MM.1S (cell line): ENCODE results near the gene TMEM9.

Experiments used
- DNase-seq: peaks from one replicate; pipeline ENCODE4 v3.0.0-alpha.2; 2015
- H2AFZ ChIP-seq: fragments of 300-600 bp; sonication (generic); 2 replicates; pipeline ENCODE4 v1.6.0; 2016; ENCODE audit warnings: antibody characterized with exemption, low read length
- H3F3A ChIP-seq: fragments of 300-600 bp; sonication (generic); 2 replicates; pipeline ENCODE4 v1.6.1; 2016; ENCODE audit warnings: mild to moderate bottlenecking, antibody characterized with exemption, low read length, moderate library complexity, mixed read lengths; ENCODE audit not compliant: insufficient read depth
- H3K27ac ChIP-seq: fragments of 300-600 bp; sonication (generic); 2 replicates; pipeline ENCODE4 v1.5.1; 2016; ENCODE audit warnings: mild to moderate bottlenecking, low read length
- H3K27me3 ChIP-seq: fragments of 300-600 bp; sonication (generic); replicated peaks from 2 replicates; pipeline ENCODE4 v1.6.0; 2016; ENCODE audit warnings: low read length; ENCODE audit not compliant: insufficient read depth
- H3K36me3 ChIP-seq: fragments of 300-600 bp; sonication (generic); replicated peaks from 2 replicates; pipeline ENCODE4 v1.6.1; 2016; ENCODE audit warnings: mild to moderate bottlenecking, low read length, mixed read lengths; ENCODE audit not compliant: insufficient read depth
- H3K4me1 ChIP-seq: fragments of 300-600 bp; sonication (generic); 2 replicates; pipeline ENCODE4 v1.6.1; 2016; ENCODE audit warnings: low read length, mixed read lengths
- H3K4me2 ChIP-seq: fragments of 300-600 bp; sonication (generic); 2 replicates; pipeline ENCODE4 v1.6.0; 2016; ENCODE audit warnings: low read depth, low read length
- H3K4me3 ChIP-seq: fragments of 300-600 bp; sonication (generic); 2 replicates; pipeline ENCODE4 v1.5.1; 2016; ENCODE audit warnings: low read length, mixed read lengths
- H3K79me2 ChIP-seq: fragments of 300-600 bp; sonication (generic); 2 replicates; pipeline ENCODE4 v1.6.1; 2016; ENCODE audit warnings: mixed run types, low read length, mixed read lengths
- H3K9ac ChIP-seq: fragments of 300-600 bp; sonication (generic); 2 replicates; pipeline ENCODE4 v1.6.1; 2016; ENCODE audit warnings: low read length, mixed read lengths
- H3K9me2 ChIP-seq: fragments of 300-600 bp; sonication (generic); replicated peaks from 2 replicates; pipeline ENCODE4 v1.6.1; 2016; ENCODE audit warnings: mild to moderate bottlenecking, low read length, mixed read lengths; ENCODE audit not compliant: insufficient read depth
- H3K9me3 ChIP-seq: fragments of 300-600 bp; sonication (generic); replicated peaks from 2 replicates; pipeline ENCODE4 v1.6.1; 2016; ENCODE audit warnings: mild to moderate bottlenecking, low read length, mixed read lengths; ENCODE audit not compliant: insufficient read depth
- H4K20me1 ChIP-seq: fragments of 300-600 bp; sonication (generic); 2 replicates; pipeline ENCODE4 v1.6.1; 2016; ENCODE audit warnings: mild to moderate bottlenecking, low read length, moderate library complexity, mixed read lengths; ENCODE audit not compliant: insufficient read depth
- CTCF ChIP-seq: fragments of 300-600 bp; sonication (generic); IDR thresholded peaks from 2 replicates; pipeline ENCODE4 v1.5.1; 2016; ENCODE audit warnings: antibody characterized with exemption, low read length, mixed read lengths
- EZH2 ChIP-seq: fragments of 300-600 bp; sonication (generic); optimal IDR thresholded peaks from 2 replicates; pipeline ENCODE3; 2017; ENCODE audit warnings: low read depth, mild to moderate bottlenecking, antibody characterized with exemption, low read length, mixed read lengths
- EZH2phosphoT487 ChIP-seq: fragments of 300-600 bp; sonication (generic); IDR thresholded peaks from 2 replicates; pipeline ENCODE4 v1.6.1; 2018; ENCODE audit warnings: antibody characterized with exemption, low read length

The TMEM9 gene

GRCh38 chr1:201113451-201114244 is 40.6 kb downstream of the TMEM9 start:
- no peaks in the 10 kb centered on the region for H3K4me1 ChIP-seq
- H3K27ac ChIP-seq = no peak overlapping the region
- no peaks in the 10 kb centered on the region for H3K9me2 ChIP-seq
- H3K9me3 ChIP-seq = no peaks in the 10 kb centered on the region
- H4K20me1 ChIP-seq = no peaks in the 10 kb centered on the region
- H3F3A ChIP-seq = no peaks in the 10 kb centered on the region
- peak overlapping the region; percentile 26; the same call in 1 of the 2 replicates for H3K9ac ChIP-seq
- peak overlapping the region; percentile 94 for H3K4me2 ChIP-seq
- H3K27me3 ChIP-seq = no peaks in the 10 kb centered on the region
- DNase-seq = no peak
- H3K79me2 ChIP-seq = no peaks in the 10 kb centered on the region
- H2AFZ ChIP-seq = peak overlapping the region; percentile 90
- H3K4me3 ChIP-seq = peak overlapping the region; percentile 61
- H3K36me3 ChIP-seq = no peaks in the 10 kb centered on the region
- TF ChIP-seq EZH2phosphoT487 (no peak), EZH2 (no peak), CTCF (no peak)

GRCh38 chr1:201112926-201113325 is 41.3 kb downstream of the TMEM9 start:
- DNase-seq = no peak
- no peaks in the 10 kb centered on the region for H3K9me2 ChIP-seq
- no peak overlapping the region for H3K27ac ChIP-seq
- H2AFZ ChIP-seq = no peak overlapping the region
- H4K20me1 ChIP-seq = no peaks in the 10 kb centered on the region
- H3K4me1 ChIP-seq = no peaks in the 10 kb centered on the region
- H3K36me3 ChIP-seq = no peaks in the 10 kb centered on the region
- H3K9ac ChIP-seq = no peak overlapping the region
- H3K9me3 ChIP-seq = no peaks in the 10 kb centered on the region
- no peaks in the 10 kb centered on the region for H3K79me2 ChIP-seq
- no peak overlapping the region for H3K4me3 ChIP-seq
- TF ChIP-seq EZH2 = no peak
- no peak for TF ChIP-seq EZH2phosphoT487
- no peak for TF ChIP-seq CTCF
- H3K27me3 ChIP-seq = no peaks in the 10 kb centered on the region
- H3K4me2 ChIP-seq = no peak overlapping the region
- no peaks in the 10 kb centered on the region for H3F3A ChIP-seq

GRCh38 chr1:201112173-201112731 is 42.0 kb downstream of the TMEM9 start, which contains the start of gene CACNA1S:
TSS of gene CACNA1S (minus strand) at chr1:201112426. CDS start at chr1:201112339, 87 bp downstream.
- Histone ChIP-seq H3K27ac (no peak within 1 kb of the TSS), H3K36me3 (no peaks in the 10 kb centered on the region), H3K4me1 (no peaks in the 10 kb centered on the region), H3F3A (no peaks in the 10 kb centered on the region), H3K9ac (no peak within 1 kb of the TSS), H3K27me3 (no peaks in the 10 kb centered on the region), H3K4me2 (no peak within 1 kb of the TSS), H3K9me3 (no peaks in the 10 kb centered on the region), H3K4me3 (no peak within 1 kb of the TSS), H2AFZ (no peak within 1 kb of the TSS), H3K79me2 (no peaks in the 10 kb centered on the region), H4K20me1 (no peaks in the 10 kb centered on the region), H3K9me2 (no peaks in the 10 kb centered on the region)
- no peak for TF ChIP-seq CTCF
- TF ChIP-seq EZH2 = no peak
- TF ChIP-seq EZH2phosphoT487 = no peak
- no peak for DNase-seq
